ENCODE results near the gene PRX. TPM values are rescaled to one million over a fixed set of nuclear protein-coding genes. Genes with fewer than 3 reads are reported as not detected.

Gene PRX
- total RNA-seq, 4 donors from 2014 or later, result 0.70 to 6.1 (median 2.4) TPM

- Histone ChIP-seq H3K9me3 (no peaks in the 10 kb centered on the region), H3K4me1 (no peaks in the 10 kb centered on the region), H3K36me3 (peaks cover 0 to 59% (median 16%) of the 10 kb centered on the region in 3 donors), H3K27ac (no peak overlapping the region), H3K27me3 (no peaks in the 10 kb centered on the region), H3K4me3 (no peak overlapping the region)
- intact Hi-C loops (cut with DNase I), result no loop called here
- DNase-seq, result no peak
- TF ChIP-seq POLR2A (IDR thresholded peaks at IDR 0.05), result no peak
- no peak for TF ChIP-seq CTCF (IDR thresholded peaks at IDR 0.05)
- WGBS, 2 donors, result 60 to 81% methylated on average over 1 to 6 of the region's 37 CpGs
Observed at GRCh38 chr19:40380199-40381037, 32.8 kb downstream of the PRX start.

GRCh38 chr19:40379446-40380198 is 33.6 kb downstream of the PRX start:
- WGBS, 2 donors, result 68 to 80% methylated on average over 5 to 6 of the region's 11 CpGs
- no peak for DNase-seq
- intact Hi-C loops (cut with DNase I), result no loop called here
- H3K27me3 ChIP-seq, result no peaks in the 10 kb centered on the region
- H3K4me3 ChIP-seq, result no peak overlapping the region
- H3K4me1 ChIP-seq, result no peaks in the 10 kb centered on the region
- no peak overlapping the region for H3K27ac ChIP-seq
- no peak for TF ChIP-seq CTCF (IDR thresholded peaks at IDR 0.05)
- peaks cover 0 to 67% (median 18%) of the 10 kb centered on the region in 3 donors for H3K36me3 ChIP-seq
- no peaks in the 10 kb centered on the region for H3K9me3 ChIP-seq

- Histone ChIP-seq H3K4me1 (no peaks in the 10 kb centered on the region), H3K27ac (no peak overlapping the region), H3K4me3 (no peak overlapping the region), H3K9me3 (no peaks in the 10 kb centered on the region), H3K27me3 (no peaks in the 10 kb centered on the region), H3K36me3 (peaks cover 2 to 78% (median 23%) of the 10 kb centered on the region in 3 donors)
- intact Hi-C loops (cut with DNase I), result no loop called here
- WGBS, 2 donors, result 83% methylated on average over 1 of the region's 2 CpGs; no CpG with 5 or more reads in 1 of the 2 donors
- no peak for DNase-seq
- TF ChIP-seq POLR2A (IDR thresholded peaks at IDR 0.05) (no peak), CTCF (IDR thresholded peaks at IDR 0.05) (no peak)
Observed at GRCh38 chr19:40378509-40378908, 34.7 kb downstream of the PRX start.

GRCh38 chr19:40377876-40378385 is 35.2 kb downstream of the PRX start:
- H3K4me3 ChIP-seq, result no peak overlapping the region
- H3K27me3 ChIP-seq, result no peaks in the 10 kb centered on the region
- intact Hi-C loops (cut with DNase I), result no loop called here
- no peak for DNase-seq
- TF ChIP-seq CTCF (IDR thresholded peaks at IDR 0.05), result no peak
- TF ChIP-seq POLR2A (IDR thresholded peaks at IDR 0.05), result no peak
- no peak overlapping the region for H3K27ac ChIP-seq
- no peaks in the 10 kb centered on the region for H3K9me3 ChIP-seq
- H3K4me1 ChIP-seq, result no peaks in the 10 kb centered on the region
- H3K36me3 ChIP-seq, result peaks cover 3 to 83% (median 24%) of the 10 kb centered on the region in 3 donors
- WGBS, 2 donors, result 83 to 90% methylated on average over 2 to 5 of the region's 25 CpGs
